ENCODE measurements around the gene ADCY3. TPM values are rescaled to one million over a fixed set of nuclear protein-coding genes. Genes with fewer than 3 reads are reported as not detected.

Gene ADCY3
- total RNA-seq, 1 donor from 2014 or later: 140 TPM

DNA sequence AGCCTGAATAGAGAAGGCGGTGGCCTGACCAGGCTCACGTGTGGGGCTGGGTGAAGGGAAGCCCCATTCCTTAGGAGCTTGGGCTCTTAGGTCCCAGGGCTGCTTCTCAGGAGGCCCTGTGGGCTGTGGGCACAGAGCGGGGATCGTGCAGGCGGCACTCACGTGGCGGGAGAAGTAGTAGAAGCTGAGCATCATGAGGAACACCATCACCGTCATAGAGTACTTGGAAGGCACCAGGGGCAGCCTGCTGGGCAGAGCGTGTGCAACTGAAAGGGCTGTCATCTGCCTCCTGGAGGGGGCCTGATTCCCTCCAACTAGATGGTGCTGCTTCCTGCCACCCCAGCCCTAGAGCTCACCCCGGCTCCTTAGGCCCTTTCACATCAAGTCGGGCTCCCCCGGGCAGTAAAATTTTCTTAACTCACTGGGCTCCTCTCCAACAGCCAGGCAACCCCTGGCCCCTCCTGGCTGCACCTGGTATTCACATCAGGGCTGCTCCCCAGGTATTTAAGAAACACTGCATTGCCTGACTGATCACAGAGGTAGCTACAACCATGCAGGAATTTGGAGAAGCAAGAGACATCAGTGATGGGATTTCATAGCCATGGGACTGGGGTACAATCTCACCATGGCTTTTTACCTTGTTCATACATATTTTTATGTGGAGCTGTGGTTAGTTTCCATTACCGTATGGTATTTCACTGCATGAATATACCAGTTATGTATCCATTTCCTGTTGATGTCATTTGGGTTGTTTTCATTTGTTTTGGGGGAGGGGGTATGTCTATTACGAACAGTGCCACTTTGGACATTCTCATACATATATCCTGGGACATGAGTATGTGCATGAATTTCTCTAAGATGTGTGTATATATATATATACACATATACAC is 93.9 kb downstream of the ADCY3 start:
- TF ChIP-seq, protein P1, sequence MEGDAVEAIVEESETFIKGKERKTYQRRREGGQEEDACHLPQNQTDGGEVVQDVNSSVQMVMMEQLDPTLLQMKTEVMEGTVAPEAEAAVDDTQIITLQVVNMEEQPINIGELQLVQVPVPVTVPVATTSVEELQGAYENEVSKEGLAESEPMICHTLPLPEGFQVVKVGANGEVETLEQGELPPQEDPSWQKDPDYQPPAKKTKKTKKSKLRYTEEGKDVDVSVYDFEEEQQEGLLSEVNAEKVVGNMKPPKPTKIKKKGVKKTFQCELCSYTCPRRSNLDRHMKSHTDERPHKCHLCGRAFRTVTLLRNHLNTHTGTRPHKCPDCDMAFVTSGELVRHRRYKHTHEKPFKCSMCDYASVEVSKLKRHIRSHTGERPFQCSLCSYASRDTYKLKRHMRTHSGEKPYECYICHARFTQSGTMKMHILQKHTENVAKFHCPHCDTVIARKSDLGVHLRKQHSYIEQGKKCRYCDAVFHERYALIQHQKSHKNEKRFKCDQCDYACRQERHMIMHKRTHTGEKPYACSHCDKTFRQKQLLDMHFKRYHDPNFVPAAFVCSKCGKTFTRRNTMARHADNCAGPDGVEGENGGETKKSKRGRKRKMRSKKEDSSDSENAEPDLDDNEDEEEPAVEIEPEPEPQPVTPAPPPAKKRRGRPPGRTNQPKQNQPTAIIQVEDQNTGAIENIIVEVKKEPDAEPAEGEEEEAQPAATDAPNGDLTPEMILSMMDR (IDR thresholded peaks at IDR 0.05): no peak
- intact Hi-C loops (cut with DNase I): no loop called here
- Histone ChIP-seq H3K4me3 (no peak overlapping the region), H3K36me3 (peaks cover 23 to 27% of the 10 kb centered on the region in 2 donors), H3K27ac (no peak overlapping the region), H3K9me3 (no peaks in the 10 kb centered on the region), H3K27me3 (no peaks in the 10 kb centered on the region), H3K4me1 (no peaks in the 10 kb centered on the region)
- peak in 1 of 2 donors; percentile 47 for DNase-seq (ENCODE audit: low spot score in 2 of 2)

DNA sequence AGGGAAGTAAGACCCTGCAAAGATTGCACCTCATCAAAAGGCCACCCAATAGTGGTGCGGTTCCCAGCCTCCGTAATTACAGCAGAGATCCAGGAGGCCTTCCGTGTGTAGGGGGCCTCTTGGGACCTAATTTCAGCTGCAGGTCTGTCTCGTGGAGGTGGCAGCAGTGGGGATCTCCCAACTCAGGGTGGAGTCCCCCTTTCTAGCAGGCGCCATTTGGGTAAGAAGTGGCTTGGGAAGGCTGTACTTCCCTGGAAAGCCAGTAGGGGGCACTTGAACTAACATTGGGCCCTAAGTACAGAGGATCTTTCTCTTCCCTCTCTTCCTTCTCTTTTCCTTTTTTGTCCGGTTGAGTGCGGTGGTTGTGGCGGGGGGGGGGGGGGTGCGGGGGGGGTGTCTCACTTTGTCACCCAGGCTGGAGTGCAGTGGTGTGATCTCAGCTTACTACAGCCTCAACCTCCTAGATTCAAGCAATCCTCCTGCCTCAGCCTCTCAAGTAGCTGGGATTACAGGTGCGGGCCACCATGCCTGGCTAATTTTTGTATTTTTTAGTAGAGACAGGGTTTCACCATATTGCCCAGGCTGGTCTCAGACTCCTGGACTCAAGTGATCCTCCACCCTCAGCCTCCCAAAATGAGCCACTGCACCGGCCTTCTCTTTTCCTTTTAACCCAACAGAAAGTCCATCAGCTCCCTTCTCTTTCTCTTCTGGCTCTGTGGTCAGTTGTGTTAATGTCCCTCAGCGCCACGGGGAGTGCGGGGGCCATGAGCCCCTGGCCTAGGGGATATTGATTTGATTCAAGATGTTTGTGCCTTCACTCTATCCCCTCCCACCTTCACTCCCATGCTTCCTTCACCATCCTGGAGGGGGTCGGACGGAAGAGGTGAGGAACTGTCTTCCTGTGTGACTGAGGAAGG is 94.8 kb downstream of the ADCY3 start:
- intact Hi-C loops (cut with DNase I): no loop called here
- H3K4me3 ChIP-seq: no peak overlapping the region
- peaks cover 27 to 33% of the 10 kb centered on the region in 2 donors for H3K36me3 ChIP-seq
- H3K4me1 ChIP-seq: no peaks in the 10 kb centered on the region
- DNase-seq (ENCODE audit: low spot score in 2 of 2): peak in 1 of 2 donors; percentile 54
- TF ChIP-seq, protein P1 (IDR thresholded peaks at IDR 0.05): peak in 2 of 3 experiments; percentile 46 to 54
- no peaks in the 10 kb centered on the region for H3K9me3 ChIP-seq
- H3K27me3 ChIP-seq: no peaks in the 10 kb centered on the region
- H3K27ac ChIP-seq: no peak overlapping the region

DNA sequence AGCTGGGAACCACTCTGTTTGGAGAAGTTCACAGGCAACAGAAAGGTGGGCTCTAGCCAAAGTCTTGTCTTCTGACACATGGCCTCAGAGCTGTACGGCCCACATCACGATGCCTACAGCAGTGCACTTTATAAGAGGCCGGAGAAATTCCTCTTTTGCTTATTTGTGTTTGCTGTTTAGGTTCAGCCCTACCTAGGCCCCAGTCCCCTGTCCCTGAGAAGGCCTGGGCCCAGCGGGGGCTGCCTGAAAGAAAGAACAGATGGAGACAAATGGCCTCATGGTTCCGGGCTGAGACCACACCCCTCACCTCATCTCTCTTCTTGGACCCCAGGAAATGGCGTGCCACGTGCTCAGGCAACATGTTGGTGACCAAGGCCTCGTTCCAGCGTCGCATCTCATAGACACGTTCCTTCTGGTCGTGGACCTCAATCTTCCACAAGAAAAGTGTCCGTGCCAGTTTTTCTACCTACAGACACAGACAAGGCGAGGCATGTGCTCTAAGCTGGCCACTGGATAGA is 95.9 kb downstream of the ADCY3 start:
- TF ChIP-seq, protein P1 (IDR thresholded peaks at IDR 0.05): no peak
- H3K4me3 ChIP-seq: no peak overlapping the region
- H3K36me3 ChIP-seq: peaks cover 31 to 38% of the 10 kb centered on the region in 2 donors
- H3K27ac ChIP-seq: no peak overlapping the region
- intact Hi-C loops (cut with DNase I): no loop called here
- DNase-seq (ENCODE audit: low spot score in 2 of 2): peak in 1 of 2 donors; percentile 35
- no peaks in the 10 kb centered on the region for H3K27me3 ChIP-seq
- H3K4me1 ChIP-seq: no peaks in the 10 kb centered on the region
- H3K9me3 ChIP-seq: no peaks in the 10 kb centered on the region

DNA sequence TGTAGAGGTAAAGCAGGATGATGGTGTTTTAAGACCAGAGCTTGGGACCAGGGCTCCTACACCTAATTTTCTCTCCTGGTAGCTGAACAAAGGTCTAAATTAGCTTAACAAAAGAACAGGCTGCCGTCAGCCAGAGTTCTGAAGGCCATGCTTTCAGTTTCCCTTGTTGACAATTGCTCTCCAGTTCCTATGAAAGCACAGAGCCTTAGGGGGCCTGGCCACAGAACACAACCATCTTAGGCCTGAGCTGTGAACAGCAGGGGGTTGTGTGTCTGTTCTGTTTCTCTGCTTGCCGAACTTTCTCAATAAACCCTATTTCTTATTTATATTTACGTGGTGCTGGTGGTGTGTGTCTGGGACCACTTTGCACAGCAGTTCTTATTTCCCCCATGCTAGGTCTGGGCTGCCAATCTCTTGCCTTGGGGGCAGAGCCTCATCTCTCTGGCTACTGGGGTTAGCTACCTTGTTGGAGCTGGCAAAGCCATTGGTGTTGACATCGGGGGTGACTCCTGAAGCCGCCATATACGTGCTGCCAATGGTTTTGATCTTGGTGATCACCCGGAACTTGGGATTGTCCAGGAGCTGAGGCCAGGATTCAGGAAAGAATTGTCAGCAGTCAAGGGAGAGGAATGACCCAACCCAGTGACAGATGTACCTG is 97.9 kb downstream of the ADCY3 start:
- peak in 1 of 2 donors; percentile 45 for DNase-seq (ENCODE audit: low spot score in 2 of 2)
- Histone ChIP-seq H3K27me3 (no peaks in the 10 kb centered on the region), H3K4me3 (no peak overlapping the region), H3K9me3 (no peaks in the 10 kb centered on the region), H3K4me1 (no peaks in the 10 kb centered on the region), H3K36me3 (peaks cover 31 to 39% of the 10 kb centered on the region in 2 donors), H3K27ac (no peak overlapping the region)
- intact Hi-C loops (cut with DNase I): no loop called here
- TF ChIP-seq, protein P1 (IDR thresholded peaks at IDR 0.05): no peak

DNA sequence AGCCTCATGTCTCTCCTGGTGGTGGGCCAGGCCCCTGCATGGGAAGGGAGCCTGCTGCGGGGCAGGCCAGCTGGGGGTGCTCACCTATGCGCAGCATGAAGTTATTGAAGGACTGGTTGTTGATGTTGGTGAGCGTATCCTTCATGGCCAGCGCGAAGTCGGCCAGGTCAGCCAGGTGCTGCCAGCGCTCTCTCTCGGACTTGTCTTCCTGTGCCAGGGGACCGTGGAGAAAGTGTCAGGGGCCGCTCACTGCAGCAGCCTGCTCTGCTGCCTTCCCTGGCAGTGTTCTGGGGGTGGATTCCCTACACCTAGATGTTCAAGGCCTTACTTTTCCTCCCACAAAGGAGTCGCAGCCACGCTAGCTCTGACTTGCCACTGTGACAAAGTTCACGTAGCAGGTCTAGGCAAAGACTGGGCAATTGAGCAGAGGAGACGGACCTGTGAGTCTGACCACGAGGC is 98.6 kb downstream of the ADCY3 start:
- Histone ChIP-seq H3K9me3 (no peaks in the 10 kb centered on the region), H3K27ac (no peak overlapping the region), H3K4me3 (no peak overlapping the region), H3K4me1 (no peaks in the 10 kb centered on the region), H3K36me3 (peaks cover 31 to 36% of the 10 kb centered on the region in 2 donors), H3K27me3 (no peaks in the 10 kb centered on the region)
- TF ChIP-seq, protein P1 (IDR thresholded peaks at IDR 0.05): no peak
- intact Hi-C loops (cut with DNase I): no loop called here
- peak in 1 of 2 donors; percentile 46 for DNase-seq (ENCODE audit: low spot score in 2 of 2)
